K562 (cell line): ENCODE results near the gene LDB2.

ENCODE experiments used
- CTCF ChIP-seq, 3 experiments: IDR thresholded peaks in 2 of 3; conservative IDR thresholded peaks in 1 of 3; 2 replicates each; pipeline ENCODE4 v1.5.1; 2011 to 2012; ENCODE audit warnings: low read length in 3 of 3, mild to moderate bottlenecking in 3 of 3, control low read depth in 2 of 3, improper control_type of control experiment in 1 of 3, inconsistent platforms in 1 of 3, low read depth in 1 of 3, mixed read lengths in 1 of 3, moderate library complexity in 1 of 3; ENCODE audit not compliant: insufficient read depth in 2 of 3
- E2F6 ChIP-seq, 2 experiments: IDR thresholded peaks; 2 replicates each; pipeline ENCODE4 v1.6.1; 2011; ENCODE audit warnings: borderline replicate concordance in 1 of 2, control low read depth in 1 of 2, low read depth in 1 of 2, low read length in 1 of 2, mild to moderate bottlenecking in 1 of 2, mixed read lengths in 1 of 2, moderate library complexity in 1 of 2; ENCODE audit not compliant: insufficient read depth in 1 of 2, insufficient read length in 1 of 2, poor library complexity in 1 of 2, severe bottlenecking in 1 of 2; ENCODE audit errors: extremely low read depth in 1 of 2
- ESRRA ChIP-seq: fragments of 450-650 bp; IDR thresholded peaks from 2 replicates; pipeline ENCODE4 v1.6.1; 2014; ENCODE audit warnings: low read depth, mild to moderate bottlenecking, moderate library complexity, borderline replicate concordance
- FOS ChIP-seq: IDR thresholded peaks from 3 replicates; pipeline ENCODE4 v1.6.1; 2011; ENCODE audit not compliant: insufficient read length; ENCODE audit errors: extremely low read depth
- FUS ChIP-seq: fragments of 200-400 bp; formaldehyde crosslinking; optimal IDR thresholded peaks from 2 replicates; pipeline ENCODE3; 2017; ENCODE audit warnings: low read depth, low read length
- GABPA ChIP-seq: fragments of 200-800 bp; sonication (Bioruptor generic); conservative IDR thresholded peaks from 2 replicates; pipeline ENCODE4 v1.6.1; 2016; ENCODE audit warnings: low read depth, missing genetic modification characterization, missing compliant biosample characterization
- PHB ChIP-seq: fragments of 250-450 bp; sonication (Bioruptor Pico); IDR thresholded peaks from 2 replicates; pipeline ENCODE4 v1.5.0; 2021
- RNF219 ChIP-seq: fragments of 250-450 bp; sonication (Bioruptor Pico); IDR thresholded peaks from 2 replicates; pipeline ENCODE4 v1.5.0; 2022; ENCODE audit warnings: mild to moderate bottlenecking
- SMARCB1 ChIP-seq: IDR thresholded peaks from 2 replicates; pipeline ENCODE4 v1.6.1; 2011; ENCODE audit warnings: improper control_type of control experiment, low read depth; ENCODE audit not compliant: insufficient read length
- TAF15 ChIP-seq: fragments of 200-400 bp; formaldehyde crosslinking; IDR thresholded peaks from 2 replicates; pipeline ENCODE4 v1.6.1; 2017; ENCODE audit warnings: mild to moderate bottlenecking, low read depth, low read length, moderate library complexity
- ZBTB8A ChIP-seq: fragments of 450-650 bp; IDR thresholded peaks from 2 replicates; pipeline ENCODE4 v1.6.1; 2018; ENCODE audit warnings: mild to moderate bottlenecking, moderate library complexity; ENCODE audit not compliant: partially characterized antibody
- ZKSCAN1 ChIP-seq: fragments of 150-350 bp; IDR thresholded peaks from 2 replicates; pipeline ENCODE4 v1.6.1; 2016; ENCODE audit warnings: low read depth, low read length
- ZNF184 ChIP-seq: sonication (generic); formaldehyde crosslinking; IDR thresholded peaks from 2 replicates; pipeline ENCODE4 v1.5.0; 2020; ENCODE audit warnings: missing genetic modification reagents

- no peak for TF ChIP-seq CTCF (IDR thresholded peaks at IDR 0.05 in 2 of 3, conservative IDR thresholded peaks at IDR 0.05 in 1 of 3; ENCODE audit: insufficient read depth in 2 of 3, low read depth in 1 of 3, low read length in 3 of 3)
- TF ChIP-seq ZBTB8A = no peak
- TF ChIP-seq SMARCB1 = no peak
- no peak for TF ChIP-seq ZNF184 (CRISPR knock-in tag)
- TF ChIP-seq TAF15 = no peak
- TF ChIP-seq PHB (CRISPR knock-in tag) = no peak
- TF ChIP-seq GABPA (tag) = no peak
- no peak for TF ChIP-seq RNF219 (CRISPR knock-in tag)
- no peak for TF ChIP-seq ZKSCAN1
- no peak for TF ChIP-seq FOS
- no peak for TF ChIP-seq FUS
- no peak for TF ChIP-seq ESRRA
- TF ChIP-seq E2F6 (IDR thresholded peaks at IDR 0.05; ENCODE audit: borderline replicate concordance in 1 of 2, extremely low read depth in 1 of 2, insufficient read depth in 1 of 2, insufficient read length in 1 of 2, low read depth in 1 of 2, low read length in 1 of 2, poor library complexity in 1 of 2, severe bottlenecking in 1 of 2) = no peak
Measured at GRCh38 chr4:16580514-16580913, 317.9 kb downstream of the LDB2 start.
